ENCODE measurements around the gene CHRNA4.

CHRNA4 gene

GRCh38 chr20:63293871-63294535, 67.1 kb downstream of the CHRNA4 start:
- no peak for DNase-seq (ENCODE audit: low read depth in 1 of 2, low spot score in 1 of 2)

GRCh38 chr20:63293456-63293855, 67.7 kb downstream of the CHRNA4 start:
- DNase-seq (ENCODE audit: low read depth in 1 of 2, low spot score in 1 of 2): no peak
